ENCODE results near the gene FAM169A. TPM values are rescaled to one million over a fixed set of nuclear protein-coding genes. Genes with fewer than 3 reads are reported as not detected.
A peak's percentile ranks its signal among the peaks of the same experiment; 100 is the strongest.

Gene FAM169A, protein sequence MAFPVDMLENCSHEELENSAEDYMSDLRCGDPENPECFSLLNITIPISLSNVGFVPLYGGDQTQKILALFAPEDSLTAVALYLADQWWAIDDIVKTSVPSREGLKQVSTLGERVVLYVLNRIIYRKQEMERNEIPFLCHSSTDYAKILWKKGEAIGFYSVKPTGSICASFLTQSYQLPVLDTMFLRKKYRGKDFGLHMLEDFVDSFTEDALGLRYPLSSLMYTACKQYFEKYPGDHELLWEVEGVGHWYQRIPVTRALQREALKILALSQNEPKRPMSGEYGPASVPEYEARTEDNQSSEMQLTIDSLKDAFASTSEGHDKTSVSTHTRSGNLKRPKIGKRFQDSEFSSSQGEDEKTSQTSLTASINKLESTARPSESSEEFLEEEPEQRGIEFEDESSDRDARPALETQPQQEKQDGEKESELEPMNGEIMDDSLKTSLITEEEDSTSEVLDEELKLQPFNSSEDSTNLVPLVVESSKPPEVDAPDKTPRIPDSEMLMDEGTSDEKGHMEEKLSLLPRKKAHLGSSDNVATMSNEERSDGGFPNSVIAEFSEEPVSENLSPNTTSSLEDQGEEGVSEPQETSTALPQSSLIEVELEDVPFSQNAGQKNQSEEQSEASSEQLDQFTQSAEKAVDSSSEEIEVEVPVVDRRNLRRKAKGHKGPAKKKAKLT
- 63.1 and 67.7 TPM in 2 replicates for total RNA-seq (2021)
- long read RNA-seq, full-length matches to known transcripts, result 40 of 170 reads
- long read RNA-seq, partial matches to known transcripts, result 8 of 170 reads
- long read RNA-seq, other reads (novel, unspliced or antisense), result 122 of 170 reads

DNA sequence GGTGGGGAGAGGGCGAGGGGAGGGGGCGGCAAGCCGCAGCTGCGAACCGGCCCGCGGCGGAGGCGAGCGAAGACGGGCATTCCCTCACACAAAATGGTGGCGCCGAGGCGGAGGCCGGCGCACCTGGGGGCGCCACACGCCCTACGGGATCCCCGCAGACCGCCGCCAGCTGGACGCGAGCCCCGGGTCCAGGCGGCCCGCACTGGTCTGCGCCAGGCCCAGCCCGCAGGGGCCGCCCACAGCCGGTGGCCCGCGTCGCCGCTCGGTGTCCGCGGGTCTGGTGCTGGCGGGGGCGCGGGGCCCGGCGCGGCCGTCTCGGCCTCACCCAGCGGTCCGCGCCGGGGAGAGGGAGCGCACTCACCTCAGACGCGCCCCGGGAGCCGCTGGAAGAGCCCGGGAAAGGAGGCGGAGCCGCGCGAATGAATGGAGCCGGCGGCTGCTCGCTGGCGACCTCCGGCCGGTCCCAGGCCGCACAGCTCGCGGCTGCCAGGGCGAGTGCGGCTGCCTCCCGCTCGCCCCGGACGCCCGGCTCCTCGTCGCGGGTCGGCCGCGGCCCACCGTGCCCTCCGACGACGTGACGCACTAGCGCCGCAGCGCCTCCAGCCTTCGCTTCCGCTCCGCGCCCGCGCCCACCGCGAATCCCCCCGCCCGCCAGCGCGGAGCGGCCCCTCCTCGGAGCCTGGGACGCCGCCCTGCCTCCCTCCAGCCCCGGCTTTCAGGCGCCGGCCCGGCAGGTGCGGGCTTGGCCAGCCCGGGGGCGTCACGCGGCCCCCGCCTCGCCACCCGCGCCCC, at the start of gene FAM169A:
Gene FAM169A, minus strand, starts transcription at position 584 of the 792 bp plus-strand sequence. CDS start 24,711 bp downstream, outside the sequence.
- H3K27ac Mint-ChIP-seq, result peak within 1 kb of the TSS; percentile 99 to 100 (median 100)
- H3K56ac ChIP-seq (ENCODE audit: insufficient read length, low read depth, low read length), result peak within 1 kb of the TSS; percentile 6
- H2AFZ ChIP-seq (ENCODE audit: low read length), result no peak within 1 kb of the TSS
- H3K27ac ChIP-seq (ENCODE audit: insufficient read length, low read depth, low read length), result peak within 1 kb of the TSS; percentile 77
- no peaks in the 10 kb centered on the region for H3K27me3 ChIP-seq (ENCODE audit: insufficient read depth, low read length)
- peak; percentile 52 for DNase-seq
- no peak within 1 kb of the TSS for H2BK15ac ChIP-seq (ENCODE audit: low read depth, low read length)
- no peak within 1 kb of the TSS for H4K8ac ChIP-seq (replicated peaks; ENCODE audit: insufficient read length, low read depth, low read length)
- peaks cover 0 to 18% (median 6%) of the 10 kb centered on the region in 3 experiments; a peak in 6 of 7 replicates for H3K36me3 Mint-ChIP-seq (ENCODE audit: insufficient read depth in 1 of 3, low read depth in 3 of 3)
- peaks cover 10% of the 10 kb centered on the region; the same call in 1 of the 2 replicates for H3K4me1 ChIP-seq (ENCODE audit: insufficient read depth, low read length)
- H3K4me1 Mint-ChIP-seq, result peaks cover 61 to 65% of the 10 kb centered on the region in 2 experiments
- H3K4ac ChIP-seq (ENCODE audit: low read depth, low read length), result no peak within 1 kb of the TSS; the same call in 1 of the 2 replicates
- H4K20me1 ChIP-seq (ENCODE audit: control insufficient read depth, insufficient read depth, insufficient read length), result no peaks in the 10 kb centered on the region
- peaks cover 43% of the 10 kb centered on the region for H3K79me2 ChIP-seq (ENCODE audit: insufficient read depth, low read length)
- peak within 1 kb of the TSS; percentile 98 to 99 for H3K4me3 Mint-ChIP-seq
- TF ChIP-seq, protein P1, sequence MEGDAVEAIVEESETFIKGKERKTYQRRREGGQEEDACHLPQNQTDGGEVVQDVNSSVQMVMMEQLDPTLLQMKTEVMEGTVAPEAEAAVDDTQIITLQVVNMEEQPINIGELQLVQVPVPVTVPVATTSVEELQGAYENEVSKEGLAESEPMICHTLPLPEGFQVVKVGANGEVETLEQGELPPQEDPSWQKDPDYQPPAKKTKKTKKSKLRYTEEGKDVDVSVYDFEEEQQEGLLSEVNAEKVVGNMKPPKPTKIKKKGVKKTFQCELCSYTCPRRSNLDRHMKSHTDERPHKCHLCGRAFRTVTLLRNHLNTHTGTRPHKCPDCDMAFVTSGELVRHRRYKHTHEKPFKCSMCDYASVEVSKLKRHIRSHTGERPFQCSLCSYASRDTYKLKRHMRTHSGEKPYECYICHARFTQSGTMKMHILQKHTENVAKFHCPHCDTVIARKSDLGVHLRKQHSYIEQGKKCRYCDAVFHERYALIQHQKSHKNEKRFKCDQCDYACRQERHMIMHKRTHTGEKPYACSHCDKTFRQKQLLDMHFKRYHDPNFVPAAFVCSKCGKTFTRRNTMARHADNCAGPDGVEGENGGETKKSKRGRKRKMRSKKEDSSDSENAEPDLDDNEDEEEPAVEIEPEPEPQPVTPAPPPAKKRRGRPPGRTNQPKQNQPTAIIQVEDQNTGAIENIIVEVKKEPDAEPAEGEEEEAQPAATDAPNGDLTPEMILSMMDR (conservative IDR thresholded peaks at IDR 0.05), result no peak
- no peaks in the 10 kb centered on the region for H3K27me3 Mint-ChIP-seq (ENCODE audit: low read depth)
- H3K4me2 ChIP-seq (ENCODE audit: insufficient read depth, insufficient read length, low read length), result peak within 1 kb of the TSS; percentile 80
- no peak within 1 kb of the TSS for H2BK20ac ChIP-seq (ENCODE audit: low read depth, low read length, poor library complexity, severe bottlenecking)
- H3K9me3 ChIP-seq (ENCODE audit: control insufficient read depth, low read depth, low read length), result no peaks in the 10 kb centered on the region
- peak within 1 kb of the TSS; percentile 67 for H3K18ac ChIP-seq (ENCODE audit: insufficient read length, low read depth, low read length)
- peak within 1 kb of the TSS; percentile 84 for H3K14ac ChIP-seq (ENCODE audit: insufficient read depth, low read length)
- peaks cover 11% of the 10 kb centered on the region for H3K23me2 ChIP-seq (ENCODE audit: insufficient read length, low read depth, low read length, poor library complexity, severe bottlenecking)
- H2BK5ac ChIP-seq (ENCODE audit: insufficient read length, low read length), result peak within 1 kb of the TSS; percentile 27
- no peak within 1 kb of the TSS for H2BK120ac ChIP-seq (ENCODE audit: low read depth, low read length, poor library complexity, severe bottlenecking)
- H4K91ac ChIP-seq (ENCODE audit: insufficient read length, low read depth, low read length), result no peak within 1 kb of the TSS
- H3T11ph ChIP-seq (ENCODE audit: low read length), result no peak within 1 kb of the TSS
- peak within 1 kb of the TSS; percentile 38 for H4K5ac ChIP-seq (ENCODE audit: insufficient read length, low read depth, low read length)
- H2BK12ac ChIP-seq (ENCODE audit: insufficient read length, low read depth, low read length), result peak within 1 kb of the TSS; percentile 28
- H2AK5ac ChIP-seq (ENCODE audit: insufficient read length, low read length), result peak within 1 kb of the TSS; percentile 27
- H3K9ac ChIP-seq (ENCODE audit: extremely low read depth, insufficient read length, low read length), result peak within 1 kb of the TSS; percentile 98
- no peak within 1 kb of the TSS for H3K23ac ChIP-seq (ENCODE audit: insufficient read length, low read depth, low read length)
- no peaks in the 10 kb centered on the region for H3K79me1 ChIP-seq (ENCODE audit: insufficient read depth, low read depth, low read length, poor library complexity, severe bottlenecking)
- WGBS (ENCODE audit: extremely low coverage, insufficient read length, low lambda C conversion rate), result no CpG with 5 or more reads among the region's 119 CpGs
- H3K9me3 Mint-ChIP-seq, result 0 out of 5 replicates have a peak, but pooled peaks cover 0 to 2% of the 10 kb centered on the region in 2 experiments
